Measurements from ENCODE around the gene SSRP1. TPM values are rescaled to one million over a fixed set of nuclear protein-coding genes. Genes with fewer than 3 reads are reported as not detected.

SSRP1 gene
- total and polyA plus RNA-seq, 12 donors, result 22.6 to 73.2 (median 35.4) TPM

DNA sequence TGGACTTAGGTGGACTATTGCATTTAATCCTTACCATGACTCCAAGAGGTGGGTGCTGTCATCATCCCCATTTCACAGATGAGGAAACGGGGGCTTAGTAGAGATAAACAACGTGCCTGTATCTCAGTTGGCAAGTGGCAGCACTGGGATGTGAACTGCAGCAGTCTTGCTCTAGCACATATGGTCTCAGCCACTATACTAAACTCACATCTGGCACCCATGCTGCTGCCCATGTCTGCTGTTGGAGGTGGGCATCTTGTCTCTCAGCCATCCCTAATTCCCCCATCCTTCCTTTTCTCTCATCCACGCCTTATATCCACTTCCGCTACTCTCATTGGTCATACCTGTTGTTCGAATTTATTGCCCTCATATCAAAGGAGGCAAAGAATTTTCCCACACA lies 41.4 kb upstream of the SSRP1 start:
- WGBS, 2 donors, result 75 to 78% methylated on average over 5 of the region's 5 CpGs
- H3K36me3 ChIP-seq, result no peaks in the 10 kb centered on the region
- no peak for TF ChIP-seq CTCF (IDR thresholded peaks at IDR 0.05)
- DNase-seq (no peak), ATAC-seq (no peak)
- H3K27me3 ChIP-seq, result peaks cover 0 to 10% (median 0%) of the 10 kb centered on the region in 7 donors
- H3K27ac ChIP-seq, result no peak overlapping the region
- no peak overlapping the region for H3K4me3 ChIP-seq
- H3K9me3 ChIP-seq, result no peaks in the 10 kb centered on the region
- peaks cover 0 to 22% (median 11%) of the 10 kb centered on the region in 9 donors for H3K4me1 ChIP-seq
- intact Hi-C loops (cut with DNase I), result no loop called here

DNA sequence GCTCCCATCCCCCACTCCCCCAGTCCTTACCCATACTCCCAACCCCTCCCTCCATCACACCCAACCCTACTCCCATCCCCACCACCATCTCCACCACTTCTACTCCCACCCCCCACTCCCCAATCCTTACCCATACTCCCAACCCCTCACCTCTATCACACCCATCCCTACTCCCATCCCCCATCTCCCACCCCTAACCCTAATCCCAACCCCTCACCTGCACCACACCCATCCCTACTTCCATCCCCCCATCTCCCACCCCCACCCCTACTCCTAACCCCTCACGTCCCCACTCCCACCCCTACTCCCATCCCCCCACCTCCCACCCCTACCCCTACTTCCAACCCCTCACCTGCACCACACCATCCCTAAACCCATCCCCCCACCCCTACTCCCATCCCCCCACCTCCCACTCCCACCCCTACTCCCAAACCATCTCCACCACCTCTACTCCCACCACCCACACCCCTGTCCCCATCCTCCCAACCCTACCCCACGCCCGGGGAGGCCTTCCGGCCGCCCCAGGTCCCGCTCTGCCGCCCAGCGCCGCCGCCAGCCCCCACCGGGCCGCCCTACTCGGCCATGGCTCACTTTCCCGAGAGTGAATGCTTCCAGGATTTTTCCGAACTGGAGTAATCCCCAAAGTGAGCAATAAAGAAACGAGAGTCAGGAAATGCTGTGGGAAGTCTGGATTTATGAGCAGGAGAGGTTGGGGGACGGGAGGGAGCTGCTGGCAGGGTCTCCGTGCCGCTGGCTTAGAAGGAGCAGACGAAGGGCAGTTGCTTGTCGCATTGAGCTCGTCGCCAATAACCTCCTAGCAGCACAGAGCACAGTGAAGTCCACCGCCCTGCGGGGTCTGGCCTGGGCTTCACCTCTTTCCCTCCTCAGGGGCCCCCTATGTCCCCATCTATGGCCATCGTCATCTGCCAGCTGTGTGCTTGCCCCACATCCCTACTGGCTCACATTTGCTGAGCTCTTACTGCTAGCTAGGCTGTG lies 40.7 kb upstream of the SSRP1 start:
- Histone ChIP-seq H3K27me3 (peaks cover 0 to 10% (median 0%) of the 10 kb centered on the region in 7 donors), H3K36me3 (no peaks in the 10 kb centered on the region), H3K4me3 (no peak overlapping the region), H3K4me1 (peaks cover 0 to 28% (median 11%) of the 10 kb centered on the region in 9 donors), H3K9me3 (no peaks in the 10 kb centered on the region), H3K27ac (no peak overlapping the region)
- ATAC-seq (no peak), DNase-seq (no peak)
- WGBS, 2 donors, result 56 to 60% methylated on average over 26 of the region's 26 CpGs
- no peak for TF ChIP-seq CTCF (IDR thresholded peaks at IDR 0.05)
- intact Hi-C loops (cut with DNase I), result no loop called here

GRCh38 chr11:57375490-57375889 lies 39.8 kb upstream of the SSRP1 start:
- WGBS, 2 donors, result 42 to 50% methylated on average over 2 of the region's 2 CpGs
- Histone ChIP-seq H3K27ac (no peak overlapping the region), H3K4me1 (peaks cover 0 to 36% (median 11%) of the 10 kb centered on the region in 9 donors), H3K36me3 (no peaks in the 10 kb centered on the region), H3K4me3 (no peak overlapping the region), H3K27me3 (peaks cover 0 to 10% (median 0%) of the 10 kb centered on the region in 7 donors), H3K9me3 (no peaks in the 10 kb centered on the region)
- ATAC-seq (no peak), DNase-seq (no peak)
- no peak for TF ChIP-seq CTCF (IDR thresholded peaks at IDR 0.05)
- intact Hi-C loops (cut with DNase I), result no loop called here

GRCh38 chr11:57374966-57375365 lies 39.3 kb upstream of the SSRP1 start:
- peaks cover 0 to 10% (median 0%) of the 10 kb centered on the region in 7 donors for H3K27me3 ChIP-seq
- WGBS, 2 donors, result 96 to 97% methylated on average over 3 of the region's 3 CpGs
- intact Hi-C loops (cut with DNase I), result no loop called here
- no peak overlapping the region for H3K27ac ChIP-seq
- TF ChIP-seq CTCF (IDR thresholded peaks at IDR 0.05), result no peak
- DNase-seq, result no peak
- H3K9me3 ChIP-seq, result no peaks in the 10 kb centered on the region
- H3K4me3 ChIP-seq, result no peak overlapping the region
- peaks cover 0 to 36% (median 11%) of the 10 kb centered on the region in 9 donors for H3K4me1 ChIP-seq
- no peak for ATAC-seq
- no peaks in the 10 kb centered on the region for H3K36me3 ChIP-seq
